Esophagus squamous epithelium (tissue), 5 donors: ENCODE data around the gene TNRC6B. TPM values are rescaled to one million over a fixed set of nuclear protein-coding genes. Genes with fewer than 3 reads are reported as not detected.

Source experiments
- DNase-seq: peaks from one replicate; lab custom pipeline; 2025; lab: John Stamatoyannopoulos, UW
- H3K27ac ChIP-seq, 4 donors: fragments of 200-600 bp; sonication (generic); one replicate each; pipeline ENCODE4 v1.5.1; 2016 to 2019; ENCODE audit warnings: mild to moderate bottlenecking in 1 of 4
- H3K27me3 ChIP-seq, 4 donors: fragments of 200-600 bp; sonication (generic); 1 replicate in 3 of 4; 2 replicates in 1 of 4; pipeline versions ENCODE4 v1.5.1 to v1.6.0; 2017 to 2021; ENCODE audit warnings: antibody characterized with exemption in 1 of 4
- H3K36me3 ChIP-seq, 3 donors: fragments of 200-600 bp; sonication (generic); one replicate each; pipeline ENCODE4 v1.5.1; 2016 to 2019
- H3K4me1 ChIP-seq, 3 donors: fragments of 200-600 bp; sonication (generic); one replicate each; pipeline ENCODE4 v1.5.1; 2017 to 2019
- H3K4me3 ChIP-seq, 4 donors: fragments of 200-600 bp; sonication (generic); 1 replicate in 3 of 4; 2 replicates in 1 of 4; pipeline ENCODE4 v1.5.1; 2016 to 2019; ENCODE audit warnings: mild to moderate bottlenecking in 2 of 4, moderate library complexity in 1 of 4
- H3K9me3 ChIP-seq, 3 donors: fragments of 200-600 bp; sonication (generic); one replicate each; pipeline ENCODE4 v1.5.1; 2016 to 2019
- POLR2A ChIP-seq, 4 donors: fragments of 450-650 bp; IDR thresholded peaks; one replicate each; pipeline ENCODE4 v1.6.1; 2017; ENCODE audit warnings: antibody characterized with exemption in 4 of 4, mild to moderate bottlenecking in 4 of 4, moderate library complexity in 3 of 4
- WGBS, 2 donors: methylation state at CpG; one replicate each; pipeline ENCODE4 v1.1.5; 2018; 5-methylcytosine and 5-hydroxymethylcytosine counted together
- intact Hi-C: fragments of 100-400 bp; cut with DNase I; formaldehyde crosslinking; loops from one replicate; pipeline ENCODE4 v1.15.0; 2022
- total RNA-seq, 4 donors: library from RNA; depleted of rRNA; stranded (reverse); fragments of >200 nt; gene quantifications; one replicate each; pipeline ENCODE4 v1.1.0, GENCODE V29; 2016
- TF ChIP-seq, protein P1 (sequence below), 6 experiments: fragments of 450-650 bp in 4 of 6; fragments of 200-600 bp in 2 of 6; sonication (generic) in 2 of 6; IDR thresholded peaks; one replicate each; pipeline ENCODE4 v1.5.1; 2016 to 2019; ENCODE audit warnings: antibody characterized with exemption in 6 of 6, mild to moderate bottlenecking in 4 of 6, moderate library complexity in 4 of 6
- donor health status: DM: yes; HTN: yes; CAD: no.

TNRC6B gene, protein sequence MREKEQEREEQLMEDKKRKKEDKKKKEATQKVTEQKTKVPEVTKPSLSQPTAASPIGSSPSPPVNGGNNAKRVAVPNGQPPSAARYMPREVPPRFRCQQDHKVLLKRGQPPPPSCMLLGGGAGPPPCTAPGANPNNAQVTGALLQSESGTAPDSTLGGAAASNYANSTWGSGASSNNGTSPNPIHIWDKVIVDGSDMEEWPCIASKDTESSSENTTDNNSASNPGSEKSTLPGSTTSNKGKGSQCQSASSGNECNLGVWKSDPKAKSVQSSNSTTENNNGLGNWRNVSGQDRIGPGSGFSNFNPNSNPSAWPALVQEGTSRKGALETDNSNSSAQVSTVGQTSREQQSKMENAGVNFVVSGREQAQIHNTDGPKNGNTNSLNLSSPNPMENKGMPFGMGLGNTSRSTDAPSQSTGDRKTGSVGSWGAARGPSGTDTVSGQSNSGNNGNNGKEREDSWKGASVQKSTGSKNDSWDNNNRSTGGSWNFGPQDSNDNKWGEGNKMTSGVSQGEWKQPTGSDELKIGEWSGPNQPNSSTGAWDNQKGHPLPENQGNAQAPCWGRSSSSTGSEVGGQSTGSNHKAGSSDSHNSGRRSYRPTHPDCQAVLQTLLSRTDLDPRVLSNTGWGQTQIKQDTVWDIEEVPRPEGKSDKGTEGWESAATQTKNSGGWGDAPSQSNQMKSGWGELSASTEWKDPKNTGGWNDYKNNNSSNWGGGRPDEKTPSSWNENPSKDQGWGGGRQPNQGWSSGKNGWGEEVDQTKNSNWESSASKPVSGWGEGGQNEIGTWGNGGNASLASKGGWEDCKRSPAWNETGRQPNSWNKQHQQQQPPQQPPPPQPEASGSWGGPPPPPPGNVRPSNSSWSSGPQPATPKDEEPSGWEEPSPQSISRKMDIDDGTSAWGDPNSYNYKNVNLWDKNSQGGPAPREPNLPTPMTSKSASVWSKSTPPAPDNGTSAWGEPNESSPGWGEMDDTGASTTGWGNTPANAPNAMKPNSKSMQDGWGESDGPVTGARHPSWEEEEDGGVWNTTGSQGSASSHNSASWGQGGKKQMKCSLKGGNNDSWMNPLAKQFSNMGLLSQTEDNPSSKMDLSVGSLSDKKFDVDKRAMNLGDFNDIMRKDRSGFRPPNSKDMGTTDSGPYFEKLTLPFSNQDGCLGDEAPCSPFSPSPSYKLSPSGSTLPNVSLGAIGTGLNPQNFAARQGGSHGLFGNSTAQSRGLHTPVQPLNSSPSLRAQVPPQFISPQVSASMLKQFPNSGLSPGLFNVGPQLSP (N-terminal part only)
- total RNA-seq: 10 to 100 TPM; 20.7 to 36.5 (median 26.9) TPM

DNA sequence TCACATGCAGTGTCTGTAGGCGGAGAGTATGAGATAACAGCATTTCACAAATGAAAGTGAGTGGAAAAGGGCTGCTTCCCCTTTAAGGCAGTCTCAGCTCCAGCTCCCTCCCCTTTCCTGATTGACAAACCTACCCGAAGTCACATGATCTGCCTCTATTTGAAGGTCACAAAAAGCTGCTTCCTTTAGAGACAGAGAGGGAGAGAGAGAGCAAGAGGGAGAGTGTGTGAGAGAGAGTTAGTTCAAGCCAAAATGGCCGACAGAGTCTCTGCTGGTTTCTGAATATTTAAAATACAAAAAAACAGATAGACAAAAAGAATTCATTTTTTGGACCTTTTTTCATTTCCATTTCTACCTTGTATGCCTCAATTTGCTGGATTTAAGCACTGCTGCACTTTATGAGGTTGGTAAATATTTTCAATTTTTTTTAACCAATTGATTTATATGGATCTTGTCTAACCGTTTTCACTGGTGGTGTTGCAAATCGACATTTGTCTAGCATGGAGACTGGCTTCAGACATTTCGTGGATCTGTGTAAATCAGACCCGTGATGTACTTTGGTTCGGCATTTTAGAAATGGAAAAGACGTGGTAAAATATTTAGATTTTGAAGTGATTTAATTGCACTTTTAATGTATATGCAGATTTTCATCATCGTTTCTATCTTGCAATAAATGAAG is at the start of gene TNRC6B:
TNRC6B (plus strand) TSS at position 188 of the 679 bp plus-strand sequence; CDS start at position 399, 211 bp downstream.
- TF ChIP-seq POLR2A (IDR thresholded peaks at IDR 0.05): peak in 3 of 4 donors; percentile 93 to 99 (median 99)
- TF ChIP-seq, protein P1, sequence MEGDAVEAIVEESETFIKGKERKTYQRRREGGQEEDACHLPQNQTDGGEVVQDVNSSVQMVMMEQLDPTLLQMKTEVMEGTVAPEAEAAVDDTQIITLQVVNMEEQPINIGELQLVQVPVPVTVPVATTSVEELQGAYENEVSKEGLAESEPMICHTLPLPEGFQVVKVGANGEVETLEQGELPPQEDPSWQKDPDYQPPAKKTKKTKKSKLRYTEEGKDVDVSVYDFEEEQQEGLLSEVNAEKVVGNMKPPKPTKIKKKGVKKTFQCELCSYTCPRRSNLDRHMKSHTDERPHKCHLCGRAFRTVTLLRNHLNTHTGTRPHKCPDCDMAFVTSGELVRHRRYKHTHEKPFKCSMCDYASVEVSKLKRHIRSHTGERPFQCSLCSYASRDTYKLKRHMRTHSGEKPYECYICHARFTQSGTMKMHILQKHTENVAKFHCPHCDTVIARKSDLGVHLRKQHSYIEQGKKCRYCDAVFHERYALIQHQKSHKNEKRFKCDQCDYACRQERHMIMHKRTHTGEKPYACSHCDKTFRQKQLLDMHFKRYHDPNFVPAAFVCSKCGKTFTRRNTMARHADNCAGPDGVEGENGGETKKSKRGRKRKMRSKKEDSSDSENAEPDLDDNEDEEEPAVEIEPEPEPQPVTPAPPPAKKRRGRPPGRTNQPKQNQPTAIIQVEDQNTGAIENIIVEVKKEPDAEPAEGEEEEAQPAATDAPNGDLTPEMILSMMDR (IDR thresholded peaks at IDR 0.05): peak in 4 of 6 experiments; percentile 6 to 27 (median 12)
- peak within 1 kb of the TSS; percentile 57 to 90 (median 82) for H3K27ac ChIP-seq
- H3K4me3 ChIP-seq: peak within 1 kb of the TSS; percentile 50 to 67 (median 62)
- H3K9me3 ChIP-seq: no peaks in the 10 kb centered on the region
- DNase-seq: peak; percentile 65
- intact Hi-C loops: no loop called here
- H3K36me3 ChIP-seq: no peaks in the 10 kb centered on the region
- H3K4me1 ChIP-seq: peaks cover 23 to 71% (median 42%) of the 10 kb centered on the region in 3 donors
- WGBS, 2 donors: 0% methylated on average over 10 of the region's 10 CpGs
- no peaks in the 10 kb centered on the region for H3K27me3 ChIP-seq

DNA sequence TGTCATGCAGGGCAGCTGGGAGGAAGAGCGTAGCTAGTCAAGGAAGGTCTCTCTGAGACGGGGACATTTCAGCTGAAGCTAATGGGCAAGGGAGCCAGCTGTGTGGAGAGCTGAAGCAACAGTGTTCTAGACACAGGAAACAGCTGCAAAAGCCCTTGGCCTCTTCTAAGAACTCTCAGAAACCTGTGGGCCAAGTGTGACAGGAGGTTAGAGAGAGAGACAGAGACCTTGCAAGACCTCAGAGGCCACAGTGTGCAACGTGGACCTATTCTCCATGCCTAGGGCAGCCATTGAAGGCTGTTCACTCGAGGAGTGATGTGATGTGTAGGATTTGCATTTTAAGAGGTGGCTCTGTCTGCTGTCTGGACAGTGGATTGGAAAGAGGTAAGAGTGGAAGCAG is 48.7 kb upstream of the TNRC6B start:
- 56 to 75% methylated on average over 4 of the region's 4 CpGs for WGBS, 2 donors
- no peaks in the 10 kb centered on the region for H3K9me3 ChIP-seq
- no peak for DNase-seq
- H3K4me1 ChIP-seq: no peaks in the 10 kb centered on the region
- no peak overlapping the region for H3K27ac ChIP-seq
- TF ChIP-seq, protein P1 (IDR thresholded peaks at IDR 0.05): no peak
- no peak for TF ChIP-seq POLR2A (IDR thresholded peaks at IDR 0.05)
- no peaks in the 10 kb centered on the region for H3K27me3 ChIP-seq
- intact Hi-C loops: no loop called here
- H3K4me3 ChIP-seq: no peak overlapping the region
- peaks cover 0 to 34% (median 0%) of the 10 kb centered on the region in 3 donors for H3K36me3 ChIP-seq

DNA sequence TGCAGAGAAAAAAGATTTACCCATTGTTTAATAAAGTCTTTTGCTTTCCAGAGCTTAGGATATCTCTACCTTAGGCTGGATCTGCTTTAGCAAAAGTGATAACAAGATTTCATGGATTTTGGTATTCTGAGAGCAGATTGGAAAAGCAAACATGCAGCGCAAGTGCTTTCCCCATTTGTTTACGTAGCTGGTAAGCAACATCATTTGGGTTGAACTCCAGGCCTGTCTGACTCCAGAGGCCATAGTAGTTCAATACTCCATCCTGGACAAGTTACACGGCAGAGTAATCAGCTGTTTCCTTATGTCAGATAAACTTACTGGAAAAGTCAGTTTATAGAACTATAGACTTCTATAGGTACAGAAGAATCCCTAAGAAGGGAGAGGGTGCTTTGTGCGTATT is 40.6 kb upstream of the TNRC6B start:
- intact Hi-C loops: no loop called here
- H3K4me3 ChIP-seq: no peak overlapping the region
- H3K27ac ChIP-seq: no peak overlapping the region
- TF ChIP-seq, protein P1 (IDR thresholded peaks at IDR 0.05): no peak
- no peak for TF ChIP-seq POLR2A (IDR thresholded peaks at IDR 0.05)
- no peak for DNase-seq
- no peaks in the 10 kb centered on the region for H3K4me1 ChIP-seq
- H3K27me3 ChIP-seq: no peaks in the 10 kb centered on the region
- H3K36me3 ChIP-seq: peaks cover 0 to 20% (median 0%) of the 10 kb centered on the region in 3 donors
- 94 to 95% methylated on average over 4 of the region's 4 CpGs for WGBS, 2 donors
- H3K9me3 ChIP-seq: no peaks in the 10 kb centered on the region

DNA sequence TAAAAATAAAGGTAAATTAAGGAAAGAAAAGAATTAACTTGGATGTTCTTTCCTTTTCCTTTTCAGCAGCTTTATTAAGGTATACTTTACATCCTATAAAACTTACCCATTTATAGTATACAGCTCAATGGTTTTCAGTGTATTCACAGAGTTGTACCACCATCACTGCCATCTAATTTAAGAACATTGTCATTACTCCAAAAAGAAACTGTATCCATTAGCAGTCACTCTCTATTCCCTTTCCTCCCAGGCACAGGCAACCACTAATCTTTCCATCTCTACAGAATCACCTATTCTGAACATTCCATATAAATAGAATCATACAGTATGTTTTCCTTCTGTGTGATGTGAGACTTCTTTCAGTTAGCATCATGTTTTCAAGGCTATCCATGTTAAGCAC is 38.9 kb upstream of the TNRC6B start:
- H3K27ac ChIP-seq: no peak overlapping the region
- H3K27me3 ChIP-seq: no peaks in the 10 kb centered on the region
- TF ChIP-seq, protein P1 (IDR thresholded peaks at IDR 0.05): no peak
- TF ChIP-seq POLR2A (IDR thresholded peaks at IDR 0.05): no peak
- H3K9me3 ChIP-seq: no peaks in the 10 kb centered on the region
- peaks cover 0 to 21% (median 0%) of the 10 kb centered on the region in 3 donors for H3K36me3 ChIP-seq
- intact Hi-C loops: no loop called here
- H3K4me3 ChIP-seq: no peak overlapping the region
- no peak for DNase-seq
- no peaks in the 10 kb centered on the region for H3K4me1 ChIP-seq
